ENCODE data around the gene CTBP1. TPM values are rescaled to one million over a fixed set of nuclear protein-coding genes. Genes with fewer than 3 reads are reported as not detected.

Gene CTBP1
- total and polyA plus RNA-seq, 8 donors: 91.5 to 131 (median 109) TPM

DNA sequence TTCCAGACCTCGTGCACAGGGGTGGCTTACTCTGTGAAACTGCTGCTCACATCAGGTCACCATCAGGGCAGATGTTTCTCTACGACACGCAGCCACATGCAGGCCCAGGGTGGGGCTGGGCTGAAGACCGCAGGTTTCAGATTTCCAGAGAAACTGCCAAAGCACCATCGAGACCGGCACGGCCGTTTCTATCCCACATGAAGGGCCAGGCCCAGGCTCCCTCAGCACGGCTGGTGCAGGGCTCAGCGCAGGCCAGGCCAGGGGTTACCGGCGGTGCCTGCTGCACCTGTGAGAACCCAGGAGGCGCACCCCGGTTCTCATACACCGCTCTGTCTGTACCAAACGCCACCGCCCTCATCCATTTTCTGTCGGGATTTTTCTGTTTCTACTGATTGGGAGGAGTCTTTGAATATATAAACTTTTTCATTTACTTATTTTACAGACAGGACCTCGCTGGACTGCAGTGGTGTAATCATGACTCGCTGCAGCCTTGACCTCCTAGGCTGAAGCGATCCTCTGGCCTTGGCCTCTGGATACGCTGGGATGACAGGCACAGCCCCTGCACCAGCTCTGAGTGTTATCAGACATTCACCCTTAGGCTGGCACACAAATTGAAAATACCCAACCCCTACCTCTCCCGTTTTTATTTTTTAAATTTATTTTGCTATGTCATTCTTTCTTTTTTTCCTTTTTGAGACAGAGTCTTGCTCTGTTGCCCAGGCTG lies 17.1 kb downstream of the CTBP1 start:
- WGBS, 2 donors: 86% methylated on average over 23 of the region's 23 CpGs
- H3K36me3 ChIP-seq: peaks cover 9 to 65% (median 29%) of the 10 kb centered on the region in 3 donors
- intact Hi-C loops (cut with DNase I): no loop called here
- H3K9me3 ChIP-seq: no peaks in the 10 kb centered on the region
- ATAC-seq: no peak
- TF ChIP-seq, protein P1, sequence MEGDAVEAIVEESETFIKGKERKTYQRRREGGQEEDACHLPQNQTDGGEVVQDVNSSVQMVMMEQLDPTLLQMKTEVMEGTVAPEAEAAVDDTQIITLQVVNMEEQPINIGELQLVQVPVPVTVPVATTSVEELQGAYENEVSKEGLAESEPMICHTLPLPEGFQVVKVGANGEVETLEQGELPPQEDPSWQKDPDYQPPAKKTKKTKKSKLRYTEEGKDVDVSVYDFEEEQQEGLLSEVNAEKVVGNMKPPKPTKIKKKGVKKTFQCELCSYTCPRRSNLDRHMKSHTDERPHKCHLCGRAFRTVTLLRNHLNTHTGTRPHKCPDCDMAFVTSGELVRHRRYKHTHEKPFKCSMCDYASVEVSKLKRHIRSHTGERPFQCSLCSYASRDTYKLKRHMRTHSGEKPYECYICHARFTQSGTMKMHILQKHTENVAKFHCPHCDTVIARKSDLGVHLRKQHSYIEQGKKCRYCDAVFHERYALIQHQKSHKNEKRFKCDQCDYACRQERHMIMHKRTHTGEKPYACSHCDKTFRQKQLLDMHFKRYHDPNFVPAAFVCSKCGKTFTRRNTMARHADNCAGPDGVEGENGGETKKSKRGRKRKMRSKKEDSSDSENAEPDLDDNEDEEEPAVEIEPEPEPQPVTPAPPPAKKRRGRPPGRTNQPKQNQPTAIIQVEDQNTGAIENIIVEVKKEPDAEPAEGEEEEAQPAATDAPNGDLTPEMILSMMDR (IDR thresholded peaks at IDR 0.05): no peak
- no peaks in the 10 kb centered on the region for H3K4me1 ChIP-seq
- FAIRE-seq: no peak
- no peaks in the 10 kb centered on the region for H3K27me3 ChIP-seq
- no peak overlapping the region for H3K27ac ChIP-seq
- peak in 2 of 6 donors; percentile 18 to 44 for DNase-seq
- no peak overlapping the region for H3K4me3 ChIP-seq

GRCh38 chr4:1230971-1231636 lies 17.8 kb downstream of the CTBP1 start:
- no peak for ATAC-seq
- Histone ChIP-seq H3K36me3 (peaks cover 9 to 69% (median 35%) of the 10 kb centered on the region in 3 donors), H3K4me3 (no peak overlapping the region), H3K27me3 (no peaks in the 10 kb centered on the region), H3K27ac (no peak overlapping the region), H3K4me1 (no peaks in the 10 kb centered on the region), H3K9me3 (no peaks in the 10 kb centered on the region)
- TF ChIP-seq, protein P1 (IDR thresholded peaks at IDR 0.05): no peak
- peak in 2 of 6 donors; percentile 21 to 51 for DNase-seq
- WGBS, 2 donors: 94 to 97% methylated on average over 20 of the region's 20 CpGs
- intact Hi-C loops (cut with DNase I): no loop called here
- FAIRE-seq: no peak

DNA sequence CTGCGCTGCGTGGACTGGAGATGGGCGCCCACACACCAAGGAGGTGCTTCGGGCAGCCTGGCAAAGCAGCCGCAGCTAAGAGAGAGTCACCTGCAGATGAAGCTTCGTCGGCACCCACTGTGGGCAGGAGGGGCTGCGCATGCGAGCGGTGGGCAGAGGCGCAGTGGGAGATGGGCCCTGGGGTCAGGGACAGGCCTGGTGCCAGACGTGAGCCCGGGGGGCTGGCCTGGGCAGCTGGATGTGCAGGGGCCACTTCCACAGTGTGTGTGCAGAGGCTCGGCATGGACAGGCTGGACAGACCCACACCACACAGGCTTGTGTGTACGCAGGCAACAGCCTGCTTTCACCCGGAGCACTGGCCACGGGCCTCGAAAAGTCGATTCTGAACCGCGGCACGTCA lies 18.6 kb downstream of the CTBP1 start:
- H3K27ac ChIP-seq: no peak overlapping the region

GRCh38 chr4:1229117-1229849 lies 19.6 kb downstream of the CTBP1 start:
- 93 to 95% methylated on average over 26 to 27 of the region's 27 CpGs for WGBS, 2 donors
- intact Hi-C loops (cut with DNase I): no loop called here
- Histone ChIP-seq H3K27ac (no peak overlapping the region), H3K27me3 (no peaks in the 10 kb centered on the region), H3K4me1 (no peaks in the 10 kb centered on the region), H3K4me3 (no peak overlapping the region), H3K9me3 (no peaks in the 10 kb centered on the region), H3K36me3 (peaks cover 0 to 69% (median 39%) of the 10 kb centered on the region in 3 donors)
- DNase-seq (no peak), ATAC-seq (no peak), FAIRE-seq (no peak)
- TF ChIP-seq, protein P1 (IDR thresholded peaks at IDR 0.05): no peak

More for the DNA sequence above, 18.6 kb downstream of the CTBP1 start:
- 94 to 98% methylated on average over 22 of the region's 22 CpGs for WGBS, 2 donors
- Histone ChIP-seq H3K4me1 (no peaks in the 10 kb centered on the region), H3K27me3 (no peaks in the 10 kb centered on the region), H3K36me3 (peaks cover 8 to 69% (median 31%) of the 10 kb centered on the region in 3 donors), H3K4me3 (no peak overlapping the region), H3K9me3 (no peaks in the 10 kb centered on the region)
- DNase-seq: peak in 1 of 6 donors; percentile 67
- intact Hi-C loops (cut with DNase I): no loop called here
- no peak for ATAC-seq
- no peak for FAIRE-seq
- TF ChIP-seq, protein P1 (IDR thresholded peaks at IDR 0.05): no peak

All from pancreas (tissue), 10 donors.